ENCODE measurements around the gene LRSAM1. TPM values are rescaled to one million over a fixed set of nuclear protein-coding genes. Genes with fewer than 3 reads are reported as not detected.

Gene LRSAM1
- total and polyA plus RNA-seq, 7 donors, result 6.9 to 54.0 (median 17.9) TPM

DNA sequence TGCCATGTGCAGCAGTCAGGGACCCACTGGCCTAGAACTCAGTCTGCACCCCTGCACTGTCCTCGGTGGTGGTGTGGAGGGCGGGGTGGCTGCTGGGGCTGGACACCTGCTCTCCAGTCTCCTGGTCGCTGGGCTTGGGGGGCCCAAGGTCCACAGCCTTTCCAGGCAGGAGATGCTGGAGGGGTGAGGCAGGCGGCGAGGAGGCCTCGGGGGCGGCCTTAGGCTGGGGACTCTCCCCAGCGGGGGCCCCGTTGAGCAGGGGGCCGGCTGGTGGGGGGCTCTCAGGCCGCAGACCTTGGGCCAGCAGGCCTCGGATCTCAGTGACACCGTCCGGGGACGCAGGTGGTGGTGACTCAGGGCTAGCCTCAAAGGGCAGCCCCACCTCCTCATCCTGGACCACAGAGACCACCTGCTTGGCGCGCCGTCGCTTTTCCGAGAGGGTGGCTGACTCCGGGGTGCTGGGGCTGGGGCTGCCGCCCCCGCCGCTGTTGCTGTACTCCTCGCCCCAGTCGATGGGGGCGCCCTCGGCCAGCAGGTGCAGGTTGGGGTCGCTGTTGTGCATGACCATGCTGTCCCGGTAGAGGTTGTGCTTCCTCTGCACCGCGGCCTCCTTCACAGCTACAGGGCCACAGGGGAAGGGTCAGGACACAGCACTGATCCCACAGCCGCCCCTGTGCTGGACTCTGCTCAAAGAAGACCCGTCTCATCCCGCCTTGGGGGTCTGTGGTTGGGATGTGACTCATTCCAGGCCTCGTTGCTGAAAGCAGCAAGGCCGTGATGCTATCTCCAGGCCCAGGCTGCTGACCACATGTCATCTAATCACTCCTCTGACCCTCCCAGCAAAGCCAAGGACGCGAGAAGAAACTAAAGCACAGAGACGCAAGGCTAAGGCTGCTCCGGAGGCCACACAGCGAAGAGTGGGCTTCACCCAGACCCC, 55.8 kb downstream of the LRSAM1 start:
- intact Hi-C loops (cut with DNase I), result loop anchor here (10.0 kb wide), 1 partner anchor 418 kb away; no protein-coding TSS in a partner anchor
- whole genome bisulfite sequencing, 2 donors, result 88 to 90% methylated on average over 42 of the region's 42 CpGs
- peaks cover 0 to 36% (median 24%) of the 10 kb centered on the region in 4 donors for H3K4me1 ChIP-seq
- H3K4me3 ChIP-seq, result no peak overlapping the region
- H3K27ac ChIP-seq, result peak overlapping the region in 3 of 4 donors; percentile 74 to 75 (median 75)
- DNase-seq, result no peak
- no peaks in the 10 kb centered on the region for H3K9me3 ChIP-seq
- peaks cover 4 to 70% (median 44%) of the 10 kb centered on the region in 4 donors for H3K36me3 ChIP-seq
- no peak for TF ChIP-seq EP300 (IDR thresholded peaks at IDR 0.05)
- TF ChIP-seq, protein P1, sequence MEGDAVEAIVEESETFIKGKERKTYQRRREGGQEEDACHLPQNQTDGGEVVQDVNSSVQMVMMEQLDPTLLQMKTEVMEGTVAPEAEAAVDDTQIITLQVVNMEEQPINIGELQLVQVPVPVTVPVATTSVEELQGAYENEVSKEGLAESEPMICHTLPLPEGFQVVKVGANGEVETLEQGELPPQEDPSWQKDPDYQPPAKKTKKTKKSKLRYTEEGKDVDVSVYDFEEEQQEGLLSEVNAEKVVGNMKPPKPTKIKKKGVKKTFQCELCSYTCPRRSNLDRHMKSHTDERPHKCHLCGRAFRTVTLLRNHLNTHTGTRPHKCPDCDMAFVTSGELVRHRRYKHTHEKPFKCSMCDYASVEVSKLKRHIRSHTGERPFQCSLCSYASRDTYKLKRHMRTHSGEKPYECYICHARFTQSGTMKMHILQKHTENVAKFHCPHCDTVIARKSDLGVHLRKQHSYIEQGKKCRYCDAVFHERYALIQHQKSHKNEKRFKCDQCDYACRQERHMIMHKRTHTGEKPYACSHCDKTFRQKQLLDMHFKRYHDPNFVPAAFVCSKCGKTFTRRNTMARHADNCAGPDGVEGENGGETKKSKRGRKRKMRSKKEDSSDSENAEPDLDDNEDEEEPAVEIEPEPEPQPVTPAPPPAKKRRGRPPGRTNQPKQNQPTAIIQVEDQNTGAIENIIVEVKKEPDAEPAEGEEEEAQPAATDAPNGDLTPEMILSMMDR (IDR thresholded peaks at IDR 0.05), result no peak
- TF ChIP-seq POLR2AphosphoS5 (IDR thresholded peaks at IDR 0.05), result no peak
- no peak for TF ChIP-seq POLR2A (IDR thresholded peaks at IDR 0.05)
- no peaks in the 10 kb centered on the region for H3K27me3 ChIP-seq

DNA sequence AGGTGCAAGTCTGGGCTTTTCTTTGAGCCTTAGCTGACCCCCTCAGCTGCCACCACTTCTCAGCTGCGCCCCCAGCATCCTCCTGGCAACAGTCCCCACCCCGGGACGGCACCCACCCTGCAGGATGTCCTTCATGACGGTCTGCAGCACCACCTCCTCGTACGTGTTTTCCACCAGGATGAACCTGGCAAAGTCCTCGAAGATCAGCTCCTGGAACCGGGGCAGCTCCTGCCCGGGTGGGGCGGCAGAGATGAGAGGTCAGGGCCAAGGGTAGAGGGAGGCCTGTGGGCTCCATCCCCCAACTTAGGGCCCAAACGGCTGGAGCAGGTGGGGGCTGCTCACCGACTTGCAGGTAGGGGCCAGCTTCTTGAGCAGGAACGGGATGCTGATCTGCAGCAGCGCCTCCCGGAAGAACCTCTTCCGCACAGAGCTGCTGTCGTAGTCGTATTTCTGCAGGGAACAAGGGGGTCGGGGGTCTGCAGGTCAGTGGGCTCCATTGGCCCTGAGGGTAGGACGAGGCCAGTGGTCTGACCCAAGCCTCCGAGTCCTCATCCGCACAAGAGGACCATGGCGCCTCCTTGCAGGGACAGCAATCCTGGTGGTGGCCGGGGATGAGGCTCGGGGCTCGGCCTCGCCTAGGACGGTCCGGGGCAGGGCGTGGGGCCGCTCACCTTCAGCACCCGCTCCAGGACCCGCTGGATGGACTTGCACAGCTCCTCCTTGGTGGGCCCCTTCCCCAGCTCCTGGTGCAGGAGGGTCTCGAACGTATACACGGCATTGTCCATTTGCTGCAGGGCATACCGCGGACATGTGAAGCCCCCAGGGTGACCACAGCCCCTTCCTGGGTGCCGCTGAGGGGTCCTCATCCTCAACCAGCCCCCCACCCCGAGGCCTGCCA, 56.7 kb downstream of the LRSAM1 start:
- Histone ChIP-seq H3K4me1 (peaks cover 0 to 36% (median 24%) of the 10 kb centered on the region in 4 donors), H3K27ac (peak overlapping the region in 2 of 4 donors; percentile 67 to 72), H3K4me3 (no peak overlapping the region), H3K36me3 (peaks cover 2 to 69% (median 42%) of the 10 kb centered on the region in 4 donors), H3K9me3 (no peaks in the 10 kb centered on the region), H3K27me3 (no peaks in the 10 kb centered on the region)
- intact Hi-C loops (cut with DNase I), result loop anchor here (10.0 kb wide), 1 partner anchor 417 kb away; no protein-coding TSS in a partner anchor
- DNase-seq, result no peak
- WGBS, 2 donors, result 90 to 94% methylated on average over 40 of the region's 40 CpGs
- TF ChIP-seq, protein P1 (IDR thresholded peaks at IDR 0.05), result no peak
- TF ChIP-seq EP300 (IDR thresholded peaks at IDR 0.05) (no peak), POLR2AphosphoS5 (IDR thresholded peaks at IDR 0.05) (no peak), POLR2A (IDR thresholded peaks at IDR 0.05) (no peak)

DNA sequence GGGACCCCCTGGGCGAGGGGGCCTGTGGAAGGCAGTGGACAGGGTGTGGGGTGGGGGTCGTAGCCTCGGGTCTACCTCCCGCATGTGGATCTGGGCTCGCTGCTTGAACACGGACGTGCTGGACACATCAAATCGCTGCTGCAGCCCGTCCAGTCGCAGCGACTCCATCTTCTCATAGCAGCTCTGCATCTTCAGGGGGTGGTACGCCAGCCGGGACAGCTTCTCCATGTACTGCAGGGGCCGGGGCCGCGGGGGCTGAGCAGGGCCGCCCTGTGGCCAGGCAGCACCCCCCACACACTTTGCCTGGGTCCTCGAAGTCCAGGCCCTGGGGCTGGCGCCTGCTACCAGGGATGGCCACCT, 57.6 kb downstream of the LRSAM1 start:
- no peak for TF ChIP-seq POLR2AphosphoS5 (IDR thresholded peaks at IDR 0.05)
- TF ChIP-seq POLR2A (IDR thresholded peaks at IDR 0.05), result no peak
- TF ChIP-seq, protein P1 (IDR thresholded peaks at IDR 0.05), result no peak
- no peak for TF ChIP-seq EP300 (IDR thresholded peaks at IDR 0.05)
- no peak for DNase-seq
- 91 to 92% methylated on average over 19 of the region's 19 CpGs for WGBS, 2 donors
- Histone ChIP-seq H3K9me3 (no peaks in the 10 kb centered on the region), H3K36me3 (peaks cover 0 to 70% (median 39%) of the 10 kb centered on the region in 4 donors), H3K27me3 (no peaks in the 10 kb centered on the region), H3K4me1 (peaks cover 0 to 31% (median 23%) of the 10 kb centered on the region in 4 donors), H3K4me3 (no peak overlapping the region), H3K27ac (peak overlapping the region in 3 of 4 donors; percentile 67 to 72 (median 70))
- intact Hi-C loops (cut with DNase I), result loop anchor here (10.0 kb wide), 1 partner anchor 416 kb away; no protein-coding TSS in a partner anchor

DNA sequence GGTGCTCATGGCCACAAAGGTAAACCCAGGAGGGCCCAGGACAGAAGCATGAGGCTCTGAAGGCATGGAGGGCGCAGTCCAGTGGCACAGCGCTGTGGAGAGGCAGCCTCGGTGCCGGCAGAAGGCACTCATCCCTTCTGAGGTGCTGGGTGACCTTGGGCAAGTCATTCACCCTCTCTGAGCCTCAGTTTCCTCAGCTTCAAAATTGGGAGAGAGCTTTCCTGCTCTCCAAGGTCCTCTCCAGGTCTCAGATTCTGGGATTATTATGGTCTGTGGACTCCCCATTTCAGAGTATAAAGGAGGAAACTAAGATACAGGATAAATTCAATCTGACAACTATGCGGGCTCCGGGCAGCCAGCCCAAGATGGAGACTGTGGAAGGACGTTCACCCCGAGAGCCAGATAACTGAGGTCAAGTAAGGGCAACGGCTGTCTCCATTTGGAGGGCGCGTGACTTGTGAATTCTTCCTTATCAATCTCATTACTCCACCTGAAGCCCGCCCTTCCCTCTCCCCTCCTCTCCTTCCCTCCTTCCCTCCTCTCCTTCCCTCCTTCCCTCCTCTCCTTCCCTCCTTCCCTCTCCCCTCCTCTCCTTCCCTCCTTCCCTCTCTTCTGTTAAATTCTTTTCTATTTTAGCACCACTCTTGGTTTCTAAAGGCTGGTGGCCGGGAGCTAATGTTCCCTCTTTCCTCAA, 58.1 kb downstream of the LRSAM1 start:
- WGBS, 2 donors, result 79 to 81% methylated on average over 13 of the region's 13 CpGs
- DNase-seq, result no peak
- H3K9me3 ChIP-seq, result no peaks in the 10 kb centered on the region
- TF ChIP-seq, protein P1 (IDR thresholded peaks at IDR 0.05), result no peak
- TF ChIP-seq POLR2AphosphoS5 (IDR thresholded peaks at IDR 0.05) (no peak), POLR2A (IDR thresholded peaks at IDR 0.05) (no peak), EP300 (IDR thresholded peaks at IDR 0.05) (no peak)
- no peak overlapping the region for H3K4me3 ChIP-seq
- peaks cover 0 to 27% (median 18%) of the 10 kb centered on the region in 4 donors for H3K4me1 ChIP-seq
- intact Hi-C loops (cut with DNase I), result loop anchor here (10.0 kb wide), 1 partner anchor 415 kb away; no protein-coding TSS in a partner anchor
- H3K27ac ChIP-seq, result peak overlapping the region; percentile 11 to 72 (median 68)
- H3K36me3 ChIP-seq, result peaks cover 0 to 72% (median 41%) of the 10 kb centered on the region in 4 donors
- no peaks in the 10 kb centered on the region for H3K27me3 ChIP-seq
